Transverse colon (tissue), 4 donors: ENCODE data around the gene CCL17. TPM values are rescaled to one million over a fixed set of nuclear protein-coding genes. Genes with fewer than 3 reads are reported as not detected.

Experiments
- DNase-seq: peaks from one replicate; pipeline ENCODE4 v3.0.0-alpha.2; 2019
- H3K27ac ChIP-seq, 4 donors: fragments of 200-600 bp; sonication (generic); 2 replicates each; pipeline ENCODE4 v1.5.1; 2016 to 2018; ENCODE audit warnings: inconsistent platforms in 4 of 4
- H3K27me3 ChIP-seq: fragments of 200-600 bp; sonication (generic); 2 replicates; pipeline ENCODE4 v1.5.1; 2017; ENCODE audit warnings: inconsistent platforms
- H3K36me3 ChIP-seq, 4 donors: fragments of 200-600 bp; sonication (generic); 2 replicates each; pipeline ENCODE4 v1.5.1; 2017 to 2019; ENCODE audit warnings: inconsistent platforms in 4 of 4
- H3K4me1 ChIP-seq, 4 donors: fragments of 200-600 bp; sonication (generic); 2 replicates each; pipeline ENCODE4 v1.5.1; 2017 to 2020; ENCODE audit warnings: inconsistent platforms in 4 of 4
- H3K4me3 ChIP-seq, 4 donors: fragments of 200-600 bp; sonication (generic); 1 replicate in 1 of 4; 2 replicates in 3 of 4; pipeline versions ENCODE4 v1.5.1 to v1.6.1; 2017 to 2019; ENCODE audit warnings: inconsistent platforms in 4 of 4
- H3K9me3 ChIP-seq, 2 donors: fragments of 200-600 bp; sonication (generic); 2 replicates each; pipeline ENCODE4 v1.5.1; 2017 to 2019; ENCODE audit warnings: inconsistent platforms in 2 of 2
- EP300 ChIP-seq: sonication (generic); formaldehyde crosslinking; IDR thresholded peaks from one replicate; pipeline ENCODE4 v1.6.1; 2017; ENCODE audit warnings: antibody characterized with exemption, low read depth
- POLR2A ChIP-seq: fragments of 450-650 bp; IDR thresholded peaks from one replicate; pipeline ENCODE4 v1.6.1; 2016; ENCODE audit warnings: antibody characterized with exemption, mild to moderate bottlenecking, moderate library complexity
- POLR2AphosphoS5 ChIP-seq, 3 donors: sonication (generic); formaldehyde crosslinking; IDR thresholded peaks; one replicate each; pipeline ENCODE4 v1.6.1; 2016; ENCODE audit warnings: antibody characterized with exemption in 3 of 3
- WGBS, 2 donors: methylation state at CpG; one replicate each; pipeline ENCODE4 v1.1.5; 2018; ENCODE audit warnings: low coverage in 1 of 2; 5-methylcytosine and 5-hydroxymethylcytosine counted together
- in situ Hi-C, 4 donors: fragments of 200-750 bp; cut with MboI; loops; one replicate each; pipeline versions ENCODE4 v1.15.0 to v1.15.1; 2017; ENCODE audit warnings: low sequenced_read_pairs in 3 of 4, low pct_ligation_motif_present in 1 of 4, low pct_unique_long_range_greater_than_20kb in 1 of 4
- intact Hi-C: fragments of 100-400 bp; cut with DNase I; formaldehyde crosslinking; loops from one replicate; pipeline ENCODE4 v1.15.1; 2023; ENCODE audit warnings: low total_unique reads
- total RNA-seq, 4 donors: library from RNA; depleted of rRNA; stranded (reverse); fragments of >200 nt; gene quantifications; one replicate each; pipeline ENCODE4 v1.1.0, GENCODE V29; 2016
- TF ChIP-seq, protein P1 (sequence below), 5 experiments: fragments of 200-600 bp in 3 of 5; fragments of 450-650 bp in 2 of 5; sonication (generic) in 3 of 5; IDR thresholded peaks; 1 replicate in 2 of 5; 2 replicates in 3 of 5; pipeline ENCODE4 v1.5.1; 2016 to 2017; ENCODE audit warnings: antibody characterized with exemption in 5 of 5, inconsistent platforms in 3 of 5, mild to moderate bottlenecking in 2 of 5, moderate library complexity in 1 of 5

The CCL17 gene
- total RNA-seq = 1 to 10 TPM in 1 of 4 donors, not detected in 3; 1.4 TPM

- TF ChIP-seq POLR2A (no peak), EP300 (no peak), POLR2AphosphoS5 (IDR thresholded peaks at IDR 0.05) (no peak)
- TF ChIP-seq, protein P1, sequence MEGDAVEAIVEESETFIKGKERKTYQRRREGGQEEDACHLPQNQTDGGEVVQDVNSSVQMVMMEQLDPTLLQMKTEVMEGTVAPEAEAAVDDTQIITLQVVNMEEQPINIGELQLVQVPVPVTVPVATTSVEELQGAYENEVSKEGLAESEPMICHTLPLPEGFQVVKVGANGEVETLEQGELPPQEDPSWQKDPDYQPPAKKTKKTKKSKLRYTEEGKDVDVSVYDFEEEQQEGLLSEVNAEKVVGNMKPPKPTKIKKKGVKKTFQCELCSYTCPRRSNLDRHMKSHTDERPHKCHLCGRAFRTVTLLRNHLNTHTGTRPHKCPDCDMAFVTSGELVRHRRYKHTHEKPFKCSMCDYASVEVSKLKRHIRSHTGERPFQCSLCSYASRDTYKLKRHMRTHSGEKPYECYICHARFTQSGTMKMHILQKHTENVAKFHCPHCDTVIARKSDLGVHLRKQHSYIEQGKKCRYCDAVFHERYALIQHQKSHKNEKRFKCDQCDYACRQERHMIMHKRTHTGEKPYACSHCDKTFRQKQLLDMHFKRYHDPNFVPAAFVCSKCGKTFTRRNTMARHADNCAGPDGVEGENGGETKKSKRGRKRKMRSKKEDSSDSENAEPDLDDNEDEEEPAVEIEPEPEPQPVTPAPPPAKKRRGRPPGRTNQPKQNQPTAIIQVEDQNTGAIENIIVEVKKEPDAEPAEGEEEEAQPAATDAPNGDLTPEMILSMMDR (IDR thresholded peaks at IDR 0.05) = no peak
- in situ Hi-C loops = loop anchor here in 2 of 4 donors (25.0 kb wide), 1 partner anchor 317 kb away; the partner anchor contains the start of gene CPNE2 (in 2 of the 2)
- Histone ChIP-seq H3K27me3 (no peaks in the 10 kb centered on the region), H3K4me1 (no peaks in the 10 kb centered on the region), H3K36me3 (no peaks in the 10 kb centered on the region), H3K27ac (no peak within 1 kb of the TSS), H3K4me3 (no peak within 1 kb of the TSS), H3K9me3 (no peaks in the 10 kb centered on the region)
- WGBS, 2 donors = 60 to 78% methylated on average over 9 to 17 of the region's 17 CpGs
- DNase-seq = no peak
- intact Hi-C loops = no loop called here
These were observed at the start of gene CCL17 for GRCh38 chr16:57403965-57404817. TSS of gene CCL17 (plus strand) at chr16:57404767. CDS start at chr16:57413933, 9,166 bp downstream.

DNA sequence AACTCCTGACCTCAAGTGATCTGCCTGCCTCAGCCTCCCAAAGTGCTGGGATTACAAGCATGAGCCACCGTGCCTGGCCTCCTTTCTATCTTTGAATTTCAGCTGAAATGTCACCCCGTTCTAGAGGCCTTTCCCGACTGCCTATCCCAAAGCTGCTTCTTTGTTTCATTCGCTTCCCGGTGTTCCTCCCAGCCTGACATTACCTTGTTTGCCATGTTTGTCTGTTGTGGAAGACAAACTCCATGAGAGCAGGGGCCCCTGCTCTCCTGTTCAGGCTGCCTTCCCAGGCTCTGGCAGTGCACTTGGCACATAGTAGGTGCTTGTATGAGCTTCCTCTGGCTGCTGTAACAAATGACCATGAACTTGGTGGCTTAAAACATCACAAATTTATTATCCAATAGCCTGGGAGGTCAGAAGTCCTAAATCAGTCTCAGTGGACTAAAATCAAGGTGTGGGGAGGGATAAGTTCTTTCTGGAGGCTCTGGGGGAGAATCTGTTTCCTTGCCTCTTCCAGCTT is 48.6 kb upstream of the CCL17 start:
- Histone ChIP-seq H3K36me3 (no peaks in the 10 kb centered on the region), H3K9me3 (no peaks in the 10 kb centered on the region), H3K27ac (no peak overlapping the region), H3K4me3 (no peak overlapping the region), H3K4me1 (no peaks in the 10 kb centered on the region), H3K27me3 (no peaks in the 10 kb centered on the region)
- TF ChIP-seq POLR2A = no peak
- 89 to 100% methylated on average over 5 of the region's 5 CpGs for whole genome bisulfite sequencing, 2 donors
- in situ Hi-C loops = no loop called here
- no peak for DNase-seq
- intact Hi-C loops = no loop called here

GRCh38 chr16:57356547-57356946 is 48.0 kb upstream of the CCL17 start:
- WGBS, 2 donors = 85 to 100% methylated on average over 2 to 4 of the region's 4 CpGs
- Histone ChIP-seq H3K36me3 (no peaks in the 10 kb centered on the region), H3K4me3 (no peak overlapping the region), H3K27me3 (no peaks in the 10 kb centered on the region), H3K9me3 (no peaks in the 10 kb centered on the region), H3K27ac (no peak overlapping the region), H3K4me1 (no peaks in the 10 kb centered on the region)
- no peak for TF ChIP-seq POLR2A
- TF ChIP-seq, protein P1 (IDR thresholded peaks at IDR 0.05) = no peak
- TF ChIP-seq EP300 = no peak
- no peak for TF ChIP-seq POLR2AphosphoS5 (IDR thresholded peaks at IDR 0.05)
- in situ Hi-C loops (no loop called here), intact Hi-C loops (no loop called here)
- DNase-seq = no peak

GRCh38 chr16:57357330-57358085 is 47.1 kb upstream of the CCL17 start:
- Histone ChIP-seq H3K27me3 (no peaks in the 10 kb centered on the region), H3K9me3 (no peaks in the 10 kb centered on the region), H3K36me3 (no peaks in the 10 kb centered on the region), H3K4me3 (no peak overlapping the region), H3K27ac (no peak overlapping the region), H3K4me1 (no peaks in the 10 kb centered on the region)
- DNase-seq = no peak
- in situ Hi-C loops = no loop called here
- intact Hi-C loops = no loop called here
- WGBS, 2 donors = 76 to 87% methylated on average over 4 to 9 of the region's 9 CpGs
- TF ChIP-seq EP300 (no peak), POLR2A (no peak), POLR2AphosphoS5 (IDR thresholded peaks at IDR 0.05) (no peak)
- TF ChIP-seq, protein P1 (IDR thresholded peaks at IDR 0.05) = no peak
